ENCODE results near the gene ABLIM3. TPM values are rescaled to one million over a fixed set of nuclear protein-coding genes. Genes with fewer than 3 reads are reported as not detected.

ABLIM3 gene
- total RNA-seq, 1 donor from 2014 or later: 50.8 TPM

DNA sequence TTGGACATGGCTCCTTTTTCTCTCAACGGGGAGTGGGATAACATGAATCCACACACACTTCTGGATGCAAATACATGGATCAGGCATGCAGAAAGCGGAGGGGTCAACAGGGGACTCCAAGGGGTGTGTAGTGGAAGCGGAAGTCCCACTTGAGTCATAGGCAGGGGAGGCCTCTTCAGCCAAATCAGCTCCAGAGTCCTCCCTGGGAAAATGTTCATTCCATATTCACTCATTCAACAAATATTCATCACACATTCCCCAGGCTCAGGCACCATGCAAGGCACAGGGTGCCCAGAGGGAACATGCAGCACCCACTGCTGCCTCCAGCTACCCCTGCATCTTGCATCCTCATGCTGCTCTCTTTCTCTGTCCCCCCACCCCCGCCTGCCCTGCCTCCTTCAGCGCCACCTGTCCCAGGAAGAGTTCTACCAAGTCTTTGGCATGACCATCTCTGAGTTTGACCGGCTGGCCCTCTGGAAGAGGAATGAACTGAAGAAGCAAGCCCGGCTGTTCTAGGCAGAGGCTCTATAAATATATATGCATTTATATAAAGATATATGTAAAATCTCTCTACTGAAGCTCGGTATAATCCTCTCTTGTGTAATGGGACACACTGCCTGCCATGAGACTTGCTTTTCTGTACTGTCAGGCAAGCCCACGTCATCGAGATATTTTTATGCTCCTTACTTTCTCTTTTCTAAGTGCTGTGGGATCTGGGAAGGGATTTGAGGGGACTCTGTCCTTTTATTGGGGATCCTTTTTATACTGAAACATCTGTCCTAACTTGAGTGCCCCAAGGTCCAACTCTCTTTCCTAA is 116.8 kb downstream of the ABLIM3 start:
- intact Hi-C loops (cut with DNase I): no loop called here
- Histone ChIP-seq H3K4me1 (no peaks in the 10 kb centered on the region), H3K4me3 (no peak overlapping the region), H3K27ac (no peak overlapping the region), H3K27me3 (no peaks in the 10 kb centered on the region), H3K36me3 (no peaks in the 10 kb centered on the region), H3K9me3 (no peaks in the 10 kb centered on the region)
- TF ChIP-seq POLR2A (IDR thresholded peaks at IDR 0.05) (no peak), POLR2AphosphoS5 (IDR thresholded peaks at IDR 0.05; ENCODE audit: insufficient read depth in 1 of 2, low read depth in 1 of 2) (no peak)
- TF ChIP-seq, protein P1, sequence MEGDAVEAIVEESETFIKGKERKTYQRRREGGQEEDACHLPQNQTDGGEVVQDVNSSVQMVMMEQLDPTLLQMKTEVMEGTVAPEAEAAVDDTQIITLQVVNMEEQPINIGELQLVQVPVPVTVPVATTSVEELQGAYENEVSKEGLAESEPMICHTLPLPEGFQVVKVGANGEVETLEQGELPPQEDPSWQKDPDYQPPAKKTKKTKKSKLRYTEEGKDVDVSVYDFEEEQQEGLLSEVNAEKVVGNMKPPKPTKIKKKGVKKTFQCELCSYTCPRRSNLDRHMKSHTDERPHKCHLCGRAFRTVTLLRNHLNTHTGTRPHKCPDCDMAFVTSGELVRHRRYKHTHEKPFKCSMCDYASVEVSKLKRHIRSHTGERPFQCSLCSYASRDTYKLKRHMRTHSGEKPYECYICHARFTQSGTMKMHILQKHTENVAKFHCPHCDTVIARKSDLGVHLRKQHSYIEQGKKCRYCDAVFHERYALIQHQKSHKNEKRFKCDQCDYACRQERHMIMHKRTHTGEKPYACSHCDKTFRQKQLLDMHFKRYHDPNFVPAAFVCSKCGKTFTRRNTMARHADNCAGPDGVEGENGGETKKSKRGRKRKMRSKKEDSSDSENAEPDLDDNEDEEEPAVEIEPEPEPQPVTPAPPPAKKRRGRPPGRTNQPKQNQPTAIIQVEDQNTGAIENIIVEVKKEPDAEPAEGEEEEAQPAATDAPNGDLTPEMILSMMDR (IDR thresholded peaks at IDR 0.05): no peak
- no peak for DNase-seq (ENCODE audit: extremely low spot score in 2 of 2)

DNA sequence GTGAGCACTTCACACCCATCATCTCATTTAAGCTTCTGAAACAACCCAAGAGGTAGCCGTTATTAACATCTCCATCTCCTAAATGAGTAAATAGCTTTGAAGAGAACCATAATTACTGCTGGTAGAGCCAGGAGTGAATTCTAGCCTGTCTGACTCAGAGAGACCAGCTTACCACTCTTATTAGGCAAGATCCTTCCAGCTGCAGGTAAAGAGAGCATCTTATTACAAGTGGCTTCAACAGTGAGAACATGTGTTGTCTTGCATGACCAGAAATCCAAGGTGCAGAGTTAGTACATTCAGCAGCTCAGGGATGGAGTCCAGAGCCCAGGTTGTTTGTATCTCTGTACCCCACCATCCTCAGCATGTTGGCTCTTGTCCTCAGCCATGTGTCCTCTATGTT is 119.5 kb downstream of the ABLIM3 start:
- no peak overlapping the region for H3K4me3 ChIP-seq
- no peaks in the 10 kb centered on the region for H3K9me3 ChIP-seq
- no peaks in the 10 kb centered on the region for H3K4me1 ChIP-seq
- H3K27ac ChIP-seq: no peak overlapping the region
- H3K27me3 ChIP-seq: no peaks in the 10 kb centered on the region
- no peaks in the 10 kb centered on the region for H3K36me3 ChIP-seq
- intact Hi-C loops (cut with DNase I): loop anchor here (10.0 kb wide), 1 partner anchor 304 kb away; no protein-coding TSS in a partner anchor
- DNase-seq (ENCODE audit: extremely low spot score in 2 of 2): no peak
- TF ChIP-seq POLR2A (IDR thresholded peaks at IDR 0.05) (no peak), POLR2AphosphoS5 (IDR thresholded peaks at IDR 0.05; ENCODE audit: insufficient read depth in 1 of 2, low read depth in 1 of 2) (no peak)
- TF ChIP-seq, protein P1 (IDR thresholded peaks at IDR 0.05): no peak

DNA sequence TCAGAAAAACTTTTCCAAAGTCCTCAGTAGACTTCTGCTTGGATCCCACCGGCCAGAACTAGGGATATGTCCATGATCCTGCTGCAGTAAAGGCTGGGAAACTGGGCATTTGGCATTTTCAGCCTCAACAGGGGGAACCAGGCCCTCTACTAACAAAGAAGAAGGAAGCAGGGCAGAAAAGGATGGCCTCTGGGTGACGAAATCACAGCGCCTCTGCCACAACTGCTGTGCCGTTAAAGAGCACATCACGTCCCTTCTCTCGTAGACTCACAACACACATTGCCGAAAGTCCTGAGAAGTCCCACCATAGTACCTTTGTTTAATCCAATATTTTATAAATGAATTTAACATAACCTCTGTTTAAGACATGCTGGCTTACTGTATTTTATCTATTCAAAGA is 120.0 kb downstream of the ABLIM3 start:
- no peaks in the 10 kb centered on the region for H3K4me1 ChIP-seq
- no peak for TF ChIP-seq POLR2A (IDR thresholded peaks at IDR 0.05)
- TF ChIP-seq, protein P1 (IDR thresholded peaks at IDR 0.05): no peak
- TF ChIP-seq POLR2AphosphoS5 (IDR thresholded peaks at IDR 0.05; ENCODE audit: insufficient read depth in 1 of 2, low read depth in 1 of 2): no peak
- intact Hi-C loops (cut with DNase I): loop anchor here (10.0 kb wide), 1 partner anchor 304 kb away; no protein-coding TSS in a partner anchor
- H3K9me3 ChIP-seq: no peaks in the 10 kb centered on the region
- DNase-seq (ENCODE audit: extremely low spot score in 2 of 2): no peak
- H3K27ac ChIP-seq: no peak overlapping the region
- no peaks in the 10 kb centered on the region for H3K27me3 ChIP-seq
- no peaks in the 10 kb centered on the region for H3K36me3 ChIP-seq
- no peak overlapping the region for H3K4me3 ChIP-seq

DNA sequence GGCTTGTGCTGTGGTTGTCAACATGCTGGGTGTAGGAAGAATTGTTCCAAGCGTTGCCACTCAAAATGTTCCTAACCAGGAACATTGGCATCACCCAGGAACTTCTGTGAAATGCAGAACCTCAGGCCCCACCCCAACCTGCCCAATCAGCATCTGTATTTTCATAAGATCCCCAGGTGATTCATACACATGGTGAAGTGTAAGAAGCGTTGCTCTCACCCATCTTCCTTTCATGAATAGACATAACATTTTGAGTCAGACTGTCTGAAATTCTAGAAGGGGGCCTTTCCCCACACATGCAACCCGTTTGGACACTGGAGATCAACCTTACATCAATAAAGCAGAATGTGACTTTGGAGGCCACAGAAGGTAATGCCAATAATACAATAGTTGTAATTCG is 121.0 kb downstream of the ABLIM3 start:
- no peaks in the 10 kb centered on the region for H3K36me3 ChIP-seq
- TF ChIP-seq, protein P1 (IDR thresholded peaks at IDR 0.05): no peak
- TF ChIP-seq POLR2AphosphoS5 (IDR thresholded peaks at IDR 0.05; ENCODE audit: insufficient read depth in 1 of 2, low read depth in 1 of 2) (no peak), POLR2A (IDR thresholded peaks at IDR 0.05) (no peak)
- no peaks in the 10 kb centered on the region for H3K9me3 ChIP-seq
- H3K27me3 ChIP-seq: no peaks in the 10 kb centered on the region
- H3K4me3 ChIP-seq: no peak overlapping the region
- H3K4me1 ChIP-seq: no peaks in the 10 kb centered on the region
- H3K27ac ChIP-seq: no peak overlapping the region
- no peak for DNase-seq (ENCODE audit: extremely low spot score in 2 of 2)
- intact Hi-C loops (cut with DNase I): loop anchor here (10.0 kb wide), 1 partner anchor 302 kb away; no protein-coding TSS in a partner anchor
